ENCODE data around the gene CASP12.
A peak's percentile ranks its signal among the peaks of the same experiment; 100 is the strongest.

The CASP12 gene

GRCh38 chr11:104892723-104893511 lies 5.3 kb downstream of the CASP12 start:
- no peaks in the 10 kb centered on the region for H3K79me2 ChIP-seq (ENCODE audit: control insufficient read depth, insufficient read depth, low read length, unreplicated experiment)
- H2AFZ ChIP-seq (ENCODE audit: low read length, unreplicated experiment): peak overlapping the region; percentile 76
- H3K4me3 ChIP-seq (ENCODE audit: low read depth, low read length): peak overlapping the region; percentile 52
- H3K27me3 ChIP-seq (ENCODE audit: insufficient read depth, low read length): no peaks in the 10 kb centered on the region
- H3K36me3 ChIP-seq (ENCODE audit: insufficient read depth, low read length): no peaks in the 10 kb centered on the region
- H3K27ac ChIP-seq (ENCODE audit: low read depth, low read length): peak overlapping the region; percentile 87
- H3K4me1 ChIP-seq (ENCODE audit: control insufficient read depth, insufficient read depth, low read length, unreplicated experiment): peaks cover 29% of the 10 kb centered on the region

GRCh38 chr11:104891135-104891534 lies 7.1 kb downstream of the CASP12 start:
- H3K27ac ChIP-seq (ENCODE audit: low read depth, low read length): no peak overlapping the region

GRCh38 chr11:104883342-104883741 lies 14.9 kb downstream of the CASP12 start:
- H2AFZ ChIP-seq (ENCODE audit: low read length, unreplicated experiment): no peak overlapping the region
- no peak overlapping the region for H3K27ac ChIP-seq (ENCODE audit: low read depth, low read length)
- no peaks in the 10 kb centered on the region for H3K36me3 ChIP-seq (ENCODE audit: insufficient read depth, low read length)
- no peaks in the 10 kb centered on the region for H3K4me1 ChIP-seq (ENCODE audit: control insufficient read depth, insufficient read depth, low read length, unreplicated experiment)
- no peak overlapping the region for H3K4me3 ChIP-seq (ENCODE audit: low read depth, low read length)
- H3K27me3 ChIP-seq (ENCODE audit: insufficient read depth, low read length): no peaks in the 10 kb centered on the region
- no peaks in the 10 kb centered on the region for H3K79me2 ChIP-seq (ENCODE audit: control insufficient read depth, insufficient read depth, low read length, unreplicated experiment)

More at GRCh38 chr11:104891135-104891534, 7.1 kb downstream of the CASP12 start:
- Histone ChIP-seq H3K4me1 (ENCODE audit: control insufficient read depth, insufficient read depth, low read length, unreplicated experiment) (peaks cover 29% of the 10 kb centered on the region), H3K36me3 (ENCODE audit: insufficient read depth, low read length) (no peaks in the 10 kb centered on the region), H3K79me2 (ENCODE audit: control insufficient read depth, insufficient read depth, low read length, unreplicated experiment) (no peaks in the 10 kb centered on the region), H3K27me3 (ENCODE audit: insufficient read depth, low read length) (no peaks in the 10 kb centered on the region), H3K4me3 (ENCODE audit: low read depth, low read length) (no peak overlapping the region), H2AFZ (ENCODE audit: low read length, unreplicated experiment) (no peak overlapping the region)

- Histone ChIP-seq H3K4me3 (ENCODE audit: low read depth, low read length) (no peak overlapping the region), H3K36me3 (ENCODE audit: insufficient read depth, low read length) (no peaks in the 10 kb centered on the region), H3K27ac (ENCODE audit: low read depth, low read length) (no peak overlapping the region), H2AFZ (ENCODE audit: low read length, unreplicated experiment) (no peak overlapping the region), H3K79me2 (ENCODE audit: control insufficient read depth, insufficient read depth, low read length, unreplicated experiment) (no peaks in the 10 kb centered on the region), H3K4me1 (ENCODE audit: control insufficient read depth, insufficient read depth, low read length, unreplicated experiment) (no peaks in the 10 kb centered on the region), H3K27me3 (ENCODE audit: insufficient read depth, low read length) (no peaks in the 10 kb centered on the region)
These were observed 17.0 kb downstream of the CASP12 start for GRCh38 chr11:104881117-104881794.

- no peaks in the 10 kb centered on the region for H3K4me1 ChIP-seq (ENCODE audit: control insufficient read depth, insufficient read depth, low read length, unreplicated experiment)
These were observed 18.6 kb downstream of the CASP12 start for GRCh38 chr11:104879514-104880190.

GRCh38 chr11:104876861-104877431 lies 21.3 kb downstream of the CASP12 start:
- H3K36me3 ChIP-seq (ENCODE audit: insufficient read depth, low read length): no peaks in the 10 kb centered on the region
- no peak overlapping the region for H2AFZ ChIP-seq (ENCODE audit: low read length, unreplicated experiment)
- H3K4me1 ChIP-seq (ENCODE audit: control insufficient read depth, insufficient read depth, low read length, unreplicated experiment): no peaks in the 10 kb centered on the region
- H3K4me3 ChIP-seq (ENCODE audit: low read depth, low read length): no peak overlapping the region
- H3K27ac ChIP-seq (ENCODE audit: low read depth, low read length): no peak overlapping the region
- H3K27me3 ChIP-seq (ENCODE audit: insufficient read depth, low read length): no peaks in the 10 kb centered on the region
- H3K79me2 ChIP-seq (ENCODE audit: control insufficient read depth, insufficient read depth, low read length, unreplicated experiment): no peaks in the 10 kb centered on the region

More at GRCh38 chr11:104879514-104880190, 18.6 kb downstream of the CASP12 start:
- H3K27me3 ChIP-seq (ENCODE audit: insufficient read depth, low read length): no peaks in the 10 kb centered on the region
- no peaks in the 10 kb centered on the region for H3K79me2 ChIP-seq (ENCODE audit: control insufficient read depth, insufficient read depth, low read length, unreplicated experiment)
- no peak overlapping the region for H3K4me3 ChIP-seq (ENCODE audit: low read depth, low read length)
- no peaks in the 10 kb centered on the region for H3K36me3 ChIP-seq (ENCODE audit: insufficient read depth, low read length)
- no peak overlapping the region for H2AFZ ChIP-seq (ENCODE audit: low read length, unreplicated experiment)
- no peak overlapping the region for H3K27ac ChIP-seq (ENCODE audit: low read depth, low read length)

- Histone ChIP-seq H3K36me3 (ENCODE audit: insufficient read depth, low read length) (no peaks in the 10 kb centered on the region), H3K4me3 (ENCODE audit: low read depth, low read length) (no peak overlapping the region), H2AFZ (ENCODE audit: low read length, unreplicated experiment) (no peak overlapping the region)
These were observed 21.9 kb downstream of the CASP12 start for GRCh38 chr11:104876324-104876723.

GRCh38 chr11:104873252-104873651 lies 25.0 kb downstream of the CASP12 start:
- Histone ChIP-seq H3K27ac (ENCODE audit: low read depth, low read length) (no peak overlapping the region), H3K4me1 (ENCODE audit: control insufficient read depth, insufficient read depth, low read length, unreplicated experiment) (no peaks in the 10 kb centered on the region), H3K79me2 (ENCODE audit: control insufficient read depth, insufficient read depth, low read length, unreplicated experiment) (no peaks in the 10 kb centered on the region), H3K4me3 (ENCODE audit: low read depth, low read length) (no peak overlapping the region), H3K36me3 (ENCODE audit: insufficient read depth, low read length) (no peaks in the 10 kb centered on the region), H3K27me3 (ENCODE audit: insufficient read depth, low read length) (no peaks in the 10 kb centered on the region), H2AFZ (ENCODE audit: low read length, unreplicated experiment) (no peak overlapping the region)

More at GRCh38 chr11:104876324-104876723, 21.9 kb downstream of the CASP12 start:
- Histone ChIP-seq H3K27me3 (ENCODE audit: insufficient read depth, low read length) (no peaks in the 10 kb centered on the region), H3K4me1 (ENCODE audit: control insufficient read depth, insufficient read depth, low read length, unreplicated experiment) (no peaks in the 10 kb centered on the region), H3K27ac (ENCODE audit: low read depth, low read length) (no peak overlapping the region), H3K79me2 (ENCODE audit: control insufficient read depth, insufficient read depth, low read length, unreplicated experiment) (no peaks in the 10 kb centered on the region)

GRCh38 chr11:104872393-104872792 lies 25.9 kb downstream of the CASP12 start:
- H2AFZ ChIP-seq (ENCODE audit: low read length, unreplicated experiment): no peak overlapping the region

GRCh38 chr11:104870910-104871309 lies 27.4 kb downstream of the CASP12 start:
- Histone ChIP-seq H3K4me1 (ENCODE audit: control insufficient read depth, insufficient read depth, low read length, unreplicated experiment) (no peaks in the 10 kb centered on the region), H3K36me3 (ENCODE audit: insufficient read depth, low read length) (no peaks in the 10 kb centered on the region), H3K27me3 (ENCODE audit: insufficient read depth, low read length) (no peaks in the 10 kb centered on the region), H3K4me3 (ENCODE audit: low read depth, low read length) (no peak overlapping the region), H2AFZ (ENCODE audit: low read length, unreplicated experiment) (no peak overlapping the region), H3K27ac (ENCODE audit: low read depth, low read length) (no peak overlapping the region), H3K79me2 (ENCODE audit: control insufficient read depth, insufficient read depth, low read length, unreplicated experiment) (no peaks in the 10 kb centered on the region)

More at GRCh38 chr11:104872393-104872792, 25.9 kb downstream of the CASP12 start:
- Histone ChIP-seq H3K27ac (ENCODE audit: low read depth, low read length) (no peak overlapping the region), H3K36me3 (ENCODE audit: insufficient read depth, low read length) (no peaks in the 10 kb centered on the region), H3K27me3 (ENCODE audit: insufficient read depth, low read length) (no peaks in the 10 kb centered on the region), H3K4me3 (ENCODE audit: low read depth, low read length) (no peak overlapping the region), H3K79me2 (ENCODE audit: control insufficient read depth, insufficient read depth, low read length, unreplicated experiment) (no peaks in the 10 kb centered on the region), H3K4me1 (ENCODE audit: control insufficient read depth, insufficient read depth, low read length, unreplicated experiment) (no peaks in the 10 kb centered on the region)

Measured in ACC112 (cell line).